HEK293T (cell line): ENCODE data around the gene LRP1B.

Source experiments
- CTCF ChIA-PET: fragments of 350-600 bp; formaldehyde crosslinking; extraction: SDS; loops from one replicate; lab custom pipeline; 2021; ENCODE audit warnings: antibody characterized with exemption, inconsistent platforms; lab: Yijun Ruan, JAX
- POLR2A ChIA-PET: fragments of 350-600 bp; formaldehyde crosslinking; extraction: SDS; loops from one replicate; lab custom pipeline; 2020; ENCODE audit warnings: antibody characterized with exemption, inconsistent platforms; lab: Yijun Ruan, JAX
- DNase-seq: peaks from one replicate; pipeline ENCODE4 v3.0.0; 2012; ENCODE audit warnings: mixed read lengths; ENCODE audit errors: extremely low spot score
- ARNT ChIP-seq: fragments of 450-650 bp; IDR thresholded peaks from 2 replicates; pipeline ENCODE4 v1.6.1; 2017; ENCODE audit warnings: mild to moderate bottlenecking
- BHLHE40 ChIP-seq: fragments of 450-650 bp; IDR thresholded peaks from 2 replicates; pipeline ENCODE4 v1.6.1; 2016; ENCODE audit warnings: mild to moderate bottlenecking, moderate library complexity, borderline replicate concordance
- CTBP1 ChIP-seq: fragments of 450-650 bp; IDR thresholded peaks from 2 replicates; pipeline ENCODE4 v1.6.1; 2016; ENCODE audit warnings: borderline replicate concordance
- ELF4 ChIP-seq: fragments of 450-650 bp; IDR thresholded peaks from 2 replicates; pipeline ENCODE4 v1.6.1; 2017; ENCODE audit warnings: antibody characterized with exemption
- FOXA1 ChIP-seq: fragments of 450-650 bp; IDR thresholded peaks from 2 replicates; pipeline ENCODE4 v1.6.1; 2016; ENCODE audit warnings: mild to moderate bottlenecking
- FOXK2 ChIP-seq: fragments of 450-650 bp; IDR thresholded peaks from 2 replicates; pipeline ENCODE4 v1.6.1; 2016; ENCODE audit warnings: mild to moderate bottlenecking
- FOXM1 ChIP-seq: fragments of 450-650 bp; IDR thresholded peaks from 2 replicates; pipeline ENCODE4 v1.6.1; 2017; ENCODE audit warnings: mild to moderate bottlenecking, borderline replicate concordance
- HDGF ChIP-seq: fragments of 450-650 bp; IDR thresholded peaks from 2 replicates; pipeline ENCODE4 v1.6.1; 2017; ENCODE audit warnings: antibody characterized with exemption, borderline replicate concordance
- L3MBTL2 ChIP-seq: fragments of 450-650 bp; conservative IDR thresholded peaks from 2 replicates; pipeline ENCODE4 v1.6.1; 2016; ENCODE audit warnings: mild to moderate bottlenecking
- LEF1 ChIP-seq: fragments of 450-650 bp; IDR thresholded peaks from 2 replicates; pipeline ENCODE4 v1.6.1; 2017; ENCODE audit warnings: mild to moderate bottlenecking, borderline replicate concordance
- NFRKB ChIP-seq: fragments of 450-650 bp; IDR thresholded peaks from 2 replicates; pipeline ENCODE4 v1.6.1; 2016; ENCODE audit warnings: mild to moderate bottlenecking, moderate library complexity
- SP1 ChIP-seq: fragments of 450-650 bp; IDR thresholded peaks from 2 replicates; pipeline ENCODE4 v1.6.1; 2017
- SUZ12 ChIP-seq: fragments of 450-650 bp; IDR thresholded peaks from 2 replicates; pipeline ENCODE4 v1.6.1; 2016; ENCODE audit warnings: mild to moderate bottlenecking
- TARDBP ChIP-seq: fragments of 450-650 bp; IDR thresholded peaks from 2 replicates; pipeline ENCODE4 v1.6.1; 2016
- ZNF384 ChIP-seq: fragments of 450-650 bp; IDR thresholded peaks from 2 replicates; pipeline ENCODE4 v1.6.1; 2016
- TF ChIP-seq, protein P1 (sequence below): fragments of 450-650 bp; IDR thresholded peaks from 2 replicates; pipeline ENCODE4 v1.6.1; 2016

Gene LRP1B

GRCh38 chr2:140199312-140199711, 1931.5 kb downstream of the LRP1B start:
- CTCF ChIA-PET = no interaction called here
- no peak for TF ChIP-seq ZNF384
- no peak for TF ChIP-seq ARNT
- TF ChIP-seq BHLHE40 = no peak
- TF ChIP-seq TARDBP = no peak
- no peak for TF ChIP-seq FOXA1
- TF ChIP-seq HDGF = no peak
- no peak for TF ChIP-seq L3MBTL2
- no peak for DNase-seq
- POLR2A ChIA-PET = no interaction called here

DNA sequence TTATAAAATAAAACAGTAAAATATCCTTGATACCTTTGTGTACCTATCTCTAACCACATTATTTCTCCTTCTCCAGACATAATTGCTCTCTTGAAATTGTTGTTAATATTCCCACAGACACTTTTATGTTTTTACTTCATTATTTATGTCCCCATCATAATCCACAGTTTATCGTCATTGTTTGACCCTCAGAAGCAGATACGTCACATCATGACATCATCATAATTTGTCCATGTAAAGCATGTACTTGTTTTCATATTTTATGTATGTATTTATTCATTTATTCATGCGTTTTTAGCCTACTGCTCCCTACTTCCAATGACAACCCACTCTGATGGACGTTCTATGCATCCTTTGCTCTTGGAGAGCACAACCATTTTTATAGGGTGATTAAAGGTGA, 1943.7 kb downstream of the LRP1B start:
- no peak for DNase-seq
- ChIA-PET CTCF (no interaction called here), POLR2A (no interaction called here)
- TF ChIP-seq ELF4 = no peak
- no peak for TF ChIP-seq HDGF
- no peak for TF ChIP-seq ARNT
- no peak for TF ChIP-seq SP1
- no peak for TF ChIP-seq NFRKB
- TF ChIP-seq ZNF384 = no peak
- TF ChIP-seq FOXM1 = no peak
- TF ChIP-seq, protein P1, sequence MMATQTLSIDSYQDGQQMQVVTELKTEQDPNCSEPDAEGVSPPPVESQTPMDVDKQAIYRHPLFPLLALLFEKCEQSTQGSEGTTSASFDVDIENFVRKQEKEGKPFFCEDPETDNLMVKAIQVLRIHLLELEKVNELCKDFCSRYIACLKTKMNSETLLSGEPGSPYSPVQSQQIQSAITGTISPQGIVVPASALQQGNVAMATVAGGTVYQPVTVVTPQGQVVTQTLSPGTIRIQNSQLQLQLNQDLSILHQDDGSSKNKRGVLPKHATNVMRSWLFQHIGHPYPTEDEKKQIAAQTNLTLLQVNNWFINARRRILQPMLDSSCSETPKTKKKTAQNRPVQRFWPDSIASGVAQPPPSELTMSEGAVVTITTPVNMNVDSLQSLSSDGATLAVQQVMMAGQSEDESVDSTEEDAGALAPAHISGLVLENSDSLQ = no peak
- no peak for TF ChIP-seq FOXK2
- TF ChIP-seq LEF1 = no peak
- no peak for TF ChIP-seq L3MBTL2
- no peak for TF ChIP-seq FOXA1
- no peak for TF ChIP-seq SUZ12
- no peak for TF ChIP-seq TARDBP
- TF ChIP-seq CTBP1 = no peak
- no peak for TF ChIP-seq BHLHE40

GRCh38 chr2:140186313-140186712, 1944.5 kb downstream of the LRP1B start:
- no peak for TF ChIP-seq FOXA1
- DNase-seq = no peak
- ChIA-PET POLR2A (no interaction called here), CTCF (no interaction called here)

GRCh38 chr2:140185076-140185475, 1945.7 kb downstream of the LRP1B start:
- CTCF ChIA-PET = no interaction called here
- no peak for DNase-seq
- POLR2A ChIA-PET = no interaction called here
- TF ChIP-seq L3MBTL2 = no peak
- no peak for TF ChIP-seq HDGF
- no peak for TF ChIP-seq ELF4
- TF ChIP-seq ARNT = no peak
- TF ChIP-seq LEF1 = no peak
- no peak for TF ChIP-seq SUZ12

DNA sequence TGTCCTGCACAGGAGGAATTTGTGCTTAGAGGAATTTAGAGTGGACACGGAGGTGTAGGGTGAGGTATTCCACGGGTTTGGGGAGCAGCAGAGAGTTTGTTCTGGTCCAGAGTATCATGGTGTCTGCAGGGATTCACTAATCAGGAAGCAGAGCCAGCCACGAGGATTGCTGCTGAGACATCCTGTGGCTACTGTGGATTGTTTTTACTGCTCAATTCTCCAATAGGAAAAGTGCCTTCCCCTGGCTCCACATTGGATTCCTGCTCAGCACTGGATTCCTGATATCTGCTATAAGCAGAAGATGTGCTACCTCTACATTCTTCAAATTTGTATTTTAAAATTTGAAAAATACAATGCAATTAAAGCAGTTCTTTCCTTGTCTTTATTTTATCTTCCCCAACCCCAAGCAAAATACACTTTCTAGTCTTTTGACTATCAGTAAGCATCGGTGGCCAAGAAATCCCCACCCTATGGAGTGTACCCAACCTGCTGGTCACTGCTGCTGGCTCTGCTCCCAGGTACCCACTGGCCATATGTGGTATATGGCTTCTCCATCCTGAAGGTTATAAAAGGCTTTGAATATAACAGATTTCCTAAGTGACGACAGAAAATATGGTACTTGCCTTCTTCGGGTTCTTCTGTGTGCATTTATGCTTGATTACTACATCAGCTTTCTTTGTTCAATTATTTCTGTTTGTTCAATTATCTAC, 1947.6 kb downstream of the LRP1B start:
- ChIA-PET POLR2A (no interaction called here), CTCF (no interaction called here)
- TF ChIP-seq, protein P1 = no peak
- DNase-seq = no peak
